GM12874 (cell line): ENCODE data around the gene GPR37L1.

Experiments
- CTCF ChIP-seq: IDR thresholded peaks from 2 replicates; pipeline ENCODE4 v1.5.1; 2011; ENCODE audit warnings: low read depth, mild to moderate bottlenecking, control low read depth, low read length, moderate library complexity; ENCODE audit not compliant: insufficient read depth

The GPR37L1 gene

DNA sequence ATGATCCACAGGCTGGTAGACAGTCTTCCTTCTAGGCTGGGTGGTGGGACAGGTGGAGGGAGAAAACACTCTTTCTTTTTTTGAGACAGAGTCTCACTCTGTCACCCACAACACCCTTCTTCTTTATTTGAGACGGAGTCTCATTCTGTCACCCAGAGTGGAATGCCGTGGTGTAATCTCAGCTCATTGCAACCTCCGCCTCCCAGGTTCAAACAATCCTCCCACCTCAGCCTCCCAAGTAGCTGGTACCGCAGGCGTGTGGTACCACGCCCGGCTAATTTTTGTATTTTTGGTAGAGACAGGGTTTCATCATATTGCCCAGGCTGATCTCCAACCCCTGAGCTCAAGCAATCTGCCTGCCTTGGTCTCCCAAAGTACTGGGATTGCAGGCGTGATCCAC, 2.9 kb downstream of the GPR37L1 start:
- no peak for TF ChIP-seq CTCF

DNA sequence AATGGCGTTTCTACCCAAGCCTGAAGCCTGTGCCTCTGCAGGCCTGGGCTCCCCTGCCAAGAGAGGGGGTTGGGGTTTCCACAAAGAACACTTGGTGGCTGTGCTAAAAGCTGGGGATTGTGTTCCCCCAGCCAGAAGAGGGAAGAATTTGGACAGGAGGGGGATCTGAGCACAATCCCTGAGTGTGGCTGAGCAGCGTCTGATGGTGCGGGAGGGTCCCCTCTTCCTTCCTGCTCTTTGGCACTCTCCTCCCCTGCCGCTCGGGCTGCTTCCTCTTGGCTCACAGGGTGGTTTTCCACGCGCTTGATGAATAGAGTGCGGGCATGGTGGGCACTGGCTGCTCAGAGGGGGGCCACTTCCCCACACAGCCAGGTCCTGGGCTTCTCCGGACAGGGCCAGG, 3.7 kb downstream of the GPR37L1 start:
- TF ChIP-seq CTCF: no peak

GRCh38 chr1:202127061-202127460, 4.3 kb downstream of the GPR37L1 start:
- TF ChIP-seq CTCF: no peak

DNA sequence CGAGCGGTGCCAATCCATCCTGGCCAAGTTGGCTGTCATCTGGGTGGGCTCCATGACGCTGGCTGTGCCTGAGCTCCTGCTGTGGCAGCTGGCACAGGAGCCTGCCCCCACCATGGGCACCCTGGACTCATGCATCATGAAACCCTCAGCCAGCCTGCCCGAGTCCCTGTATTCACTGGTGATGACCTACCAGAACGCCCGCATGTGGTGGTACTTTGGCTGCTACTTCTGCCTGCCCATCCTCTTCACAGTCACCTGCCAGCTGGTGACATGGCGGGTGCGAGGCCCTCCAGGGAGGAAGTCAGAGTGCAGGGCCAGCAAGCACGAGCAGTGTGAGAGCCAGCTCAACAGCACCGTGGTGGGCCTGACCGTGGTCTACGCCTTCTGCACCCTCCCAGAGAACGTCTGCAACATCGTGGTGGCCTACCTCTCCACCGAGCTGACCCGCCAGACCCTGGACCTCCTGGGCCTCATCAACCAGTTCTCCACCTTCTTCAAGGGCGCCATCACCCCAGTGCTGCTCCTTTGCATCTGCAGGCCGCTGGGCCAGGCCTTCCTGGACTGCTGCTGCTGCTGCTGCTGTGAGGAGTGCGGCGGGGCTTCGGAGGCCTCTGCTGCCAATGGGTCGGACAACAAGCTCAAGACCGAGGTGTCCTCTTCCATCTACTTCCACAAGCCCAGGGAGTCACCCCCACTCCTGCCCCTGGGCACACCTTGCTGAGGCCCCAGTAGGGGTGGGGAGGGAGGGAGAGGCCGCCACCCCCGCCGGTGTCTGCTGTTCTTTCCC, 5.3 kb downstream of the GPR37L1 start:
- no peak for TF ChIP-seq CTCF

DNA sequence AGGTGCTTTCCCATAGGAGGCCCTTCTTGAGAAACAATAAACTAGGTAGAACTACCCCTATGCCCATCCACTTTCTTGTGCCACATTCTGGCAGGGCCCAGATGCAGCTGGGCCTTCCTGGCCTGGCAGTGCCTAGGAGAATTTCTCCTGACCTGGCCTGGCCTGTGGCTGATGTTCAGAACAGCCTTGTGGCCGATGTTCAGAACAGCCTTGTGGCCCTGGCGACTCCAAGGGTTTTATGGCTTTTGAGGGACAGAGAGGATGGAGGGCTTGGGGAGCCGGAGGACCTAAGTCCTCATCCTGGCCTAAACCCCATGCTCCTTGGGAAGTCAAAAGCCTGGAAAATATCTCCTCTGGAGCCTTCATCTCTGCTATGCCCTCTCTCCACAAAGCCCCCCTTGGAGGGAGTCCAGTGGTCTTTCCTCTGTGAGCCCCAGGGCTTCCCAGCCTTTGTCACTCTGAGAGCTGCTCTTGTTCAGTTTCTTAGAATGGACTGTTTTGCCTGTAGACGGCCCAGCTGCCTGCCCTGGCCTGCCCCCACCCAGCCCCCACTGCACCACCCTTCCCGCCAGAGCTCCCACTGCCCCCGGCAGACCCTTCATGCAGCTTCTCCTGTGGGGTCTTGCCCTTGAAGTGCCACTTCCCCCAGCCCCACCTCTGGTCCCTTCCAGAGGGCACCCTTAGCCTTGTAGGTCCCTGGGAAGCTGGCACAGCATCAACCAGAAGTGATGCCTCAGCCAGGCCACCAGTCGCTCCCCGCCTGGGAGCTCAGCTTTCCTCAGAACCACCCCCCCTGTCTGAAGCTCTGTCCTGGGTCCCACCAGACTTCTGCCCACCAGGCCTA, 7.0 kb downstream of the GPR37L1 start:
- no peak for TF ChIP-seq CTCF

GRCh38 chr1:202130297-202130721, 7.6 kb downstream of the GPR37L1 start:
- no peak for TF ChIP-seq CTCF

- TF ChIP-seq CTCF: no peak
These were observed 8.3 kb downstream of the GPR37L1 start for GRCh38 chr1:202130816-202131522.
